Transverse colon (tissue), 4 donors: ENCODE results near the gene DNAJC6.

Source experiments
- CTCF ChIP-seq, 5 experiments: fragments of 200-600 bp in 3 of 5; fragments of 450-650 bp in 2 of 5; sonication (generic) in 3 of 5; IDR thresholded peaks; 1 replicate in 2 of 5; 2 replicates in 3 of 5; pipeline ENCODE4 v1.5.1; 2016 to 2017; ENCODE audit warnings: antibody characterized with exemption in 5 of 5, inconsistent platforms in 3 of 5, mild to moderate bottlenecking in 2 of 5, moderate library complexity in 1 of 5
- EP300 ChIP-seq: sonication (generic); formaldehyde crosslinking; IDR thresholded peaks from one replicate; pipeline ENCODE4 v1.6.1; 2017; ENCODE audit warnings: antibody characterized with exemption, low read depth
- POLR2A ChIP-seq: fragments of 450-650 bp; IDR thresholded peaks from one replicate; pipeline ENCODE4 v1.6.1; 2016; ENCODE audit warnings: antibody characterized with exemption, mild to moderate bottlenecking, moderate library complexity
- POLR2AphosphoS5 ChIP-seq, 3 donors: sonication (generic); formaldehyde crosslinking; IDR thresholded peaks; one replicate each; pipeline ENCODE4 v1.6.1; 2016; ENCODE audit warnings: antibody characterized with exemption in 3 of 3

- no peak for TF ChIP-seq CTCF (IDR thresholded peaks at IDR 0.05)
- TF ChIP-seq POLR2AphosphoS5 (IDR thresholded peaks at IDR 0.05): no peak
- TF ChIP-seq POLR2A: no peak
- TF ChIP-seq EP300: no peak
Observed at GRCh38 chr1:65330021-65330420, 20.7 kb downstream of the DNAJC6 start.
